RPMI7951 (cell line): ENCODE measurements around the gene SPATA31C1. TPM values are rescaled to one million over a fixed set of nuclear protein-coding genes. Genes with fewer than 3 reads are reported as not detected.
A peak's percentile ranks its signal among the peaks of the same experiment; 100 is the strongest.
"Not testable (repeated sequence)": the region's sequence is repeated elsewhere in the genome, so short reads cannot be mapped to it uniquely, and the experiment has no call there.

Experiments
- DNase-seq: peaks from one replicate; pipeline ENCODE4 v3.0.0-alpha.2; 2012; ENCODE audit warnings: low read depth
- total RNA-seq: library from RNA; depleted of rRNA; stranded (reverse); fragments of >200 nt; shearing (Covaris generic); gene quantifications from 2 replicates; pipeline ENCODE4 v1.2.3, GENCODE V29; 2014

The SPATA31C1 gene
- total RNA-seq, 1 experiment from 2014 or later: not detected

DNA sequence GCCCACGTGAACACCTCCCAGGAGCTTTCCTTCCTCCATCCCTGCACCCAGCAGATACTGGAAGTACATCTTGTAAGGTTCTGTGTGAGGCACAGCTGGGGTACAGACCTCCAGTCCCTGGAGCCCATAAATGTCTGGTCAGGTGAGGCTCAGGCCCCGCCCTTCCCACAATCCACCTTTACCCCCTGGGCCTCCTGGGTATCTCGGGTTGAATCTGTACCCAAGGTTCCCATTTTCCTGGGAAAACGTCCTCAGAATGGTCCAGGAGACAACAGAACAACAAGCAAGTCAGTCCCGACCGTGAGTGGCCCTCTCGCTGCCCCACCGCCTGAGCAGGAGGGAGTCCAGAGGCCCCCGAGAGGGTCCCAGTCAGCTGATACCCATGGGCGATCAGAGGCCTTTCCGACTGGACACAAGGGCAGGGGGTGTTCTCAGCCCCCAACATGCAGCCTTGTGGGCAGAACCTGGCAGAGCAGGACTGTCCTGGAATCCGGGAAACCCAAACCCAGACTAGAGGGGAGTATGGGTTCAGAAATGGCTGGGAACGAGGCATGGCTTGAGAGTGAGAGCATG lies 30.7 kb upstream of the SPATA31C1 start:
- no peak for DNase-seq

DNA sequence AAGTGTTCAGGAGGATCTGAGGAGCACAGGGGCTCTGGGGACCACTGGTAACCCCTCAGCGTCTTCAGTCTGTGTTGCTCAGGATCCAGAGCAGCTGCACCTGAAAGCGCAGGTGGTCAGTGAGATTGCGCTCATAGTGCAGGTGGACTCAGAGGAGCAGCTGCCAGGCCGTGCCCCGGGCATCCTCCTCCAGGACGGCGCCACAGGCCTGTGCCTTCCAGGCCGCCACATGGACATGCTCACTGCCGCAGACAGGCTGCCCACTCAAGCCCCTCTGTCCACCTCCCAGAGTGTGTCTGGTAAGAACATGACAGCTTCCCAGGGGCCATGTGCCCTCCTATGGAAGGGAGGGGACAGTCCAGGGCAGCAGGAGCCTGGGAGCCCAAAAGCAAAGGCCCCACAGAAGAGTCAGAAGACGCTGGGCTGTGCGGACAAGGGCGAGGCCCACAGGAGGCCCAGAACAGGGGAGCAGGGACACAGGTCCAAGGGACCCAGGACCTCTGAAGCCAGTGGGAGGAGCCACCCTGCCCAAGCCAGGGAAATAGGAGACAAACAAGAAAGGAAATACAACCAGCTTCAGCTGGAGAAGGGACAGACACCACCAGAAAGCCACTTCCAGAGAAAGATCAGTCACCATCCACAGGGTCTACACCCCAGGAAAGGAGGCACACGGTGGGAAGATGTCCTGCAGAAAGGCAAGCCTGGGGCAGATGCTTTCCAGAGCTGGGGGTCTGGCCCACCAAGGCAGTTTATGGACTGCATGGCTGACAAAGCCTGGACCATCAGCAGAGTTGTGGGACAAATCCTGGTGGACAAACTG lies 29.9 kb upstream of the SPATA31C1 start:
- no peak for DNase-seq

DNA sequence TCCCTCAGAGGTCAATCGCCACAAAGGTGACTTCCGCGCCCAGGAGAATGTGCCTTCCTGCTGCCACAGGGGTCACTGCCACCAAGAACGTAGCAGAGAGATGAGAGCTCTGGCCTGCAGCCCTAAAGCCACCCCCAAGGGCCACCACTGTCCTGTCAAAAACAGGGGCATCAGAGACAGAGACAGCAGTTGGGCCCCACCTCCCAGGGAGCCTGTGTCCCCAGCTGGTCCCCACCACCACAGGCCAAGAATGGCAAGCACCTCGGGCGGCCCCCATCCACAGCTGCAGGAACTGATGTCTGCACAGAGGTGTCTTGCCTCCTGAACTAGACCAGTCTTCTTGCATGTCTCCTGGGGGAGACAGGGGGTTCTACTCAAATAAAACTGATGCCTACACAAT lies 29.3 kb upstream of the SPATA31C1 start:
- DNase-seq: no peak

DNA sequence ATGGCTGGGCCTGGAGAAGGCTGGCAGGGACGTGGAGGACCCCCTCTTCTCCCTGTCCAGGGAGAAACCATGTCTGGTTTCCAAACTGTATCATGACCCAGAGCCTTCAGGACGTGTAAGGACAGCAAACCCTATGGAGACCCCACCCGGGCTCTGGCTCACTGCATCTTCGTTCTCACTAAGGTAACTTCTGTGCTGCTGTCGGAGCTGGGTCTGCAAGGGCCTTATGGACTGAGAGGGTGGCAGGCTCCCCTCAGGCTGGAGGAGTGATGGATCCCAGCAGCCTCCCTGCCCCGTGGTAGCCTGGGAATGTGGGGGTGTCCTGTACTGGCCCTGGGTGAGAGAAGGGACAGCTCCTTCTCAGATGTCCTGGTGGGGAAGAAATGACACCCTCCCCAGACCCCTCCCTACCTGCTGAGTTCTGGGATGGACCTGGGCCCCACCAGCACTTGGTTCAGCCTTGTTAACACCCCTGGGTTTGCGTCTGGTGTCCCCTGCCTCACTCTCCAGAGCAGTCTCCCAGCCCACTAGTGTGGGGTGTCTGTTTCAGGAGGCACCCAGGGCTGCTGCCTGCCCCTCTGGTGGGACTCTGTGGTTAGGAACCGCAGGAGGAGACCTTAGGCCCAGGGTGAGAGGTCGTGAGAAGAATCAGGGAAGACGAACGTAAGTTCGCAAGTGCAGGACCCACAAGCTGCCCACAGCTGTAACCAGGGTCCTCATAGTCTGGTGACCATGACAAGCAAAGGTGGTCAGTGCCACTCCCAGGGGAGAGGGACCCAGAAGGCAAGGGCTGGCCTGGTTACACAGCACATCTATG lies 28.5 kb upstream of the SPATA31C1 start:
- no peak for DNase-seq

DNA sequence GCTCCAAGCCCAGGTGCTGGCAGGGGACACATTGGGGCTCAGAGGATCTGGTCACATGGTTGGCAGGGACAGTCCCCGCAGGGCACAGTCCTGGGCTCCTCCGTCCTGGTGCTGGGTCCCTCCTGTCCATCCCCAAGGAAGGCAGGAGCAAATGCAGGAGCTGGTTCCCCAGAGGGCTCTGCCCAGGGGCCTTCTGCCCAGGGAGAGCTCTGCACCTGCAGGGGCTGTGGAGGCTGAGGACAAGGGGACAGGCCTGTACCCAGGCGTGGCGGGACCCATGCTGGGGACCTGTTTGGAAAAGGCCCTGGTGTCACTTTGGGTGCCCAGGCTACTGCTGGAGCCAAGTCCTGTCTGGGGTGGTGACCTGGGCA lies 27.9 kb upstream of the SPATA31C1 start:
- DNase-seq: no peak

DNA sequence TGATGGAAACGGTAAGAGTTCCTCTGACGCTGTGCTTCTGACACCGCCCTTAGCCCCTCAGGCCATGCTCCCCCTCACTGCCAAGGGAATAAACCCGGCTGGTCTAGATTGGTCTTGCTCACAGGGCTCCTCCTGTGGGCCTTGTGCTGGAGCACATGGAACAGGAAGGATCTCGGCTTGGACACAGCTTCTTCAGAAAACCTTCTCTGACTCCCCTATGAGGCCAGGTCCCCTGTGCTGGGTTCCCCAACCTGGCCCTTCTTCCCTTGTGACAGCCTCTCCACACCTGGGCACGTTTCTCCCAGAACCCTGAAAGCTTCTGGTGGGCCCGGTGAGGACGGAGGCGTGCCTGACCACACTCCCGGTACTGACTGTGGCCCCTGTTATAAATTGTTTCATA lies 26.9 kb upstream of the SPATA31C1 start:
- no peak for DNase-seq

DNA sequence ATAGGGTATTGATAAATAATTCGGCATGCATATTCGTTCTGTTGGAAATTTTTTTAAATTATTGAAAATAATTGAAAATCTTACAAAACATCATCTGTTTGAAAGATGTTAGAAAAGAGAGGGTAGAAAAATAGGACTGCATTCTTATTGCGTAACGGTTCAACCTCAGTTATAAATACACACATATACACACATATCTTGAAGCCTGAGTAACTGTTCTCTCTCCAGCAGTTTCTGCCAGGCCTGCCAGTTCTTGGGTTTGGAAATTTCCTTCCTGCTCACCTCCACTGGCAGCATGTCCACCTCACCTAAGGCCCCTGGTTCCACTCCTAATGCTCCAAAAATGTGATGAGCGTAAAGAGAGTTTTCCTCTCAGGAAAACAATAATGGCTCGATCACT lies 26.0 kb upstream of the SPATA31C1 start:
- DNase-seq: no peak

DNA sequence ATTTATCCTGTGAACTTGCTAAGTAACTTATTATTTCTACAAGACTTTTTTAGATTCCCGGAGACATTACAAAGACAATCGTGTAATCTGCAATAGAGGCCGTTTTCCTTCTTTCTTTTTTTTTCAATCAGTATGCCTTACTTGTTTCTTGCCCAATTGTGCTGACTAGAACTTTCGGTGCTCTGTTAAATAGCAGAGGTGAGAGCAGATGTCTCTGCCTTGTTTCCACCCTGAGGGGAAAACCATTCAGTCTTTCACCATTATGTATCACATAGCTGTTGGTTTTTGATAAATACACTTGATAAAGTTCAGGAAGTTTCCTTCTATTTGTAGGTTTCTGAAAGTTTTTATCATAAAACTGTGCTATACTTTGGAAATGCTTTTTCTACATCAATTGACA lies 24.8 kb upstream of the SPATA31C1 start:
- DNase-seq: no peak

DNA sequence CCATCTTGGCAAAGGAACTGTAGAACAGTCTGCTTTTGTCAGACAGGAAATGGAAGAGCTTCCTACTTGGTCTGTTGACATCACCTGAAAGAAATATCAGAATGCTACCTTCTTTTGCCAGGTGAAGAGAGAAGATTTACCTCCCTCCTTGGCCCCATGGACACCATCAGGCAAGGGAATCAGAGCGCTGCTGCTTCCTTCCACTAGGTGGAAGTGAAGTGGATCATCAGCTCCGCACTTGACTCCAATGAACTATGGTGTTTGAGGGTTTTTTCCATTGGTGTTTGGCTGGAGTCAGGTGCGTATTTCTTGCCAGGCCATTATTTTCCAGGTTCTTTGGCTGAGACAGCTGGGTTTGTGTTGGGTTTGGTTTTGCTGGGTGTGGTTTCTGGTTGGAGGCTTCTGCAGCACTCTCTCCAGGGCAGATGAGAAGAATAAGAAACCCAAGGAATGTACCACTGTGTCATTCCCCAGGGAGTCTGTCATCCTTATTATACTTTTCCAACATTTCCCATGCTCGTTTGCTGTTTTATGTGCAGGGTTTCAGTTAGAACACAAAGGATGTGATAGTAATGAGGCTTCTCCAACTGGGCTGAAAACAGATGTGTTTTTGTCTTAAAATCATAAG lies 22.6 kb upstream of the SPATA31C1 start:
- no peak for DNase-seq

DNA sequence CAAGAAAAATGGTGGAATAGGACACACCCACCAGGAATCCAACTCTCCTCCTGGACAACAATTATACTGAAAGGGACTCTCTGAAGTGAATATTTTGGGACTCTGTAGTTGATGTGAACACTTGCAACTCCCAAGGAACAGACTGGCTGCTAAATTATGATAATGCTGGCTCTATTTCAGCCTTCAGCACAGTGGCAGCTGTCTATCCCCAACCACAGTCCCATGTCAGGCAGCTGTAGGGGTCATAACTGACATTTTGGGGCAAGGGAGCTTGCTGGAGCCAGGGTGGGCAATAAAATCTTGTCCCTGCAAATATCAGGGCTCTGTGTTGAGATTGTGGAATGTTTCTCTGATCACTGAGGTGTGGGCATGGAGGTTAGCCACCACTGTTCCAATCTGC lies 20.9 kb upstream of the SPATA31C1 start:
- DNase-seq: no peak

DNA sequence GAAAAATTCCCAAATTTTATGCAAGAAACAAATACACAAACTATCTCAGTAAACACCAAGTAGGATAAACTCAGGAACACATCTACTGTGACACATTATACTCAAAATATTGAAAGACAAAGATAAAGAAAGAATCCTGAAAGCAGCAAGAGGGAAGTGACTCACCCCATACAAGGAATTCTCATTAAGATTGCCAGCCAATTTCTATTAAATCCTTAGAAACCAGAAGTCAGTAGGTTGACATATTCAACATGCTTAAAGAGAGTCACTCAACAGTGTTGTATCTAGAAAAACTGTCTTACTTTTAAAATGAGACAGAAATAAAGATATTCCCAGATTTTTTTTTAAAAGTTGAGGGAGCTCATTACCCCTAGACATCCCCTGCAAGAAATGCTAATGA lies 19.6 kb upstream of the SPATA31C1 start:
- peak; percentile 18 for DNase-seq

DNA sequence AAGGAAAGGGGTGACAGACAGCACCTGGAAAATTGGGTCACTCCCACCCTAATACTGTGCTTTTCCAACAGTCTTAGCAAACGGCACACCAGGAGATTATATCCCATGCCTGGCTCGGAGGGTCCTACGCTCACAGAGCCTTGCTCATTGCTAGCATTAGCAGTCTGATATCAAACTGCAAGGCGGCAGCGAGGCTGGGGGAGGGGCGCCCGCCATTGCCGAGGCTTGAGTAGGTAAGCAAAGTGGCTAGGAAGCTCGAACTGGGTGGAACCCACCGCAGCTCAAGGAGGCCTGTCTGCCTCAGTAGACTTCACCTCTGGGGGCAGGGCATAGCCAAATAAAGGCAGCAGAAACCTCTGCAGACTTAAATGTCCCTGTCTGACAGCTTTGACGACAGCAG lies 15.4 kb upstream of the SPATA31C1 start:
- not testable (repeated sequence) for DNase-seq

DNA sequence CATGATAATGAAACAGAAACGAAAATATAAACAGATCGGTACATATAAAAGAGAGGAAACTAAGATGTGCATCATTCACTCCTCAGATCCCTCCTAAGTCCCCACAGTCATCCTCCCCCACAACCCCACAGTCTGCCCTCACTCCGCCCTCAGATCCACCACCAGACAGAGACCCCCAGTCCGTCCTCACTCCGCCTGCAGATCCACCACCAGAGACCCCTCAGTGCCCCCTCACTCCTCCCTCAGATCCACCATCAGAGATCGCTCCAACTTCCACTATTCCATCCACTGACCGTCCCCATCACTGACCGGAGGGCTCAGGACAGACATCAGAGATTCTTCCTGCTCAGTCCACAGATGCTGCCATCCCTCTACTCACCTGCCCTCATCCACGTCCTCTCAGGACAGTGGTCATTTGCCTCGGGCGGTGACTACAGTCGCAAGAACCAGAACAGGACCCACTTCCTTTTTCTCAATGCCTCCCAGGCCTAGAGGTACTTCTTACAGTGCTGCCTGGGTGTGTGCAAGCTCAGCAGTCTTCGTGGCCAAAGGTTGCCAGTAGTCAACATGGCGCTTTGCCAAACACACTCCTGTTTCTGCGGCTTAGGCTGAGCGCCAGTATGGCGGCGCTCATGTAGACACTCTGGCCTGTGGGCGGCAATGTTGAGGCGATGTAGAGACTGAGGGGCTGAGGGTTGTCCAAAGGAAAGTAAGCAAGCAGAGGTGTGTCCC lies 8.3 kb upstream of the SPATA31C1 start:
- peak; percentile 35 for DNase-seq

DNA sequence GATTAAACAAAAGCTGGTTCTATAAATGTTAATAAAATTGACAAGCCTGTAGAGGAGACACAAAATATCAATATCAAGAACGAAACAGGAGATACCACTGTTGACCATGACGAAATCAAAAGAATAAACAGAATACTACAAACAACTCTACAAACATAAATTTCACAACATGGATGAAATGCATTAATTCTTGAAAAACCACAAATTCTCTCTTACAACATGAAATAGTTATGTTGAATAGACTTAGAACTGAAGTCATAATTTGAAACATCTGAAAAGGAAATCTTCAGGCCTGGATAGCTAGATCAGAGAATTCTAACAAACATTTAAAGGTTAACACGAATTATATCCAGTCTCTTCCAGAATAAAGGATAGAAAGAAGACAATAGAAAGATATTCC lies 6.9 kb upstream of the SPATA31C1 start:
- DNase-seq: no peak

DNA sequence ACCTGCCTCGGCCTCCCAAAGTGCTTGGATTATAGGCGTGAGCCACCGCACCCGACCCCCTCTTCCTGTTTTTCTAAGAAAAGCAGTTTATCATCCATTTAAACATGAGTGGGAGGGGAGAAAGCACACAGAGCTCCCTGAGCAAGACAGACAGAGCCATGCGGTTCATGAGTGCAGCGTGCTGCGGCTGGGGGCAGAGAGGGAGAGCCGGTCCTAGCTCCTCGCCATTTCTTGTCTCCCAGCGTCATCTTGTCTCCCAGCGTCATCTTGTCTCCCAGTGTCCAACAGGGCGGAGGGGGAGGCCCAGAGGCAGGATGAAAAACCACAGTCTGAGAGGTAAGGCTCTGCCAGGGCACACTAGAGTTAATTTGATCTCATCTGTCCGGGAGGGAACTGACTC lies 1.3 kb downstream of the SPATA31C1 start:
- DNase-seq: not testable (repeated sequence)

DNA sequence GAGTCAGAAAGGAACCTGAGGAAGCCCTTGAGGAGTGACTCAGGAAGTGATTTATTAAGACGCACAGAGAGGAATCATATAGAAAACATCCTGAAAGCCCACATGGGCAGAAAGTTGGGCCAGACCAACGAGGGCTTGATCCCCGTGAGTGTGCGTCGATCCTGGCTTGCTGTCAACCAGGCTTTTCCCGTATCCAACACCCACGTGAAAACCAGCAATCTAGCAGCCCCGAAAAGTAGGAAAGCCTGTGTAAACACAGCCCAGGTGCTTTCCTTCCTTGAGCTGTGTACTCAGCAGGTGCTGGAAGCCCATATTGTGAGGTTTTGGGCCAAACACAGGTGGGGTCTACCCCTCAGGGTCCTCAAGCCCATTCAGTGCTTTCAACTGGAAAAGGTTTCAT lies 3.8 kb downstream of the SPATA31C1 start:
- not testable (repeated sequence) for DNase-seq

DNA sequence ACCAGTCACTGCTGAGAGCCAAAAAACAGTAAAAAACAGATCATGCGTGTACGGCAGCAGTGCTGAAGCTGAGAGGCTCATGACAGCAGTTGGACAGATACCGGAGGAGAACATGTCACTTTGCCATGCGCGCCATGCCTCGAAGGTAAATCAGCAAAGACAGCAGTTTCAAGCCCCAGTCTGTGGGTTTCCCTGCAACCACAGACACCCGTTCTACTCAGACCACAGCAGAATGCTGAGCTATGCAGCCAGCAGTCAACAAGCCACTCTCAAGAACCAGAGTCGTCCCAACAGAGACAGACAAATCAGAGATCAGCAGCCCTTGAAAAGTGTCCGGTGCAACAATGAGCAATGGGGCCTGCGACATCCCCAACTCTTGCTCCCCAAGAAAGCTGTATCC lies 5.2 kb downstream of the SPATA31C1 start:
- not testable (repeated sequence) for DNase-seq

DNA sequence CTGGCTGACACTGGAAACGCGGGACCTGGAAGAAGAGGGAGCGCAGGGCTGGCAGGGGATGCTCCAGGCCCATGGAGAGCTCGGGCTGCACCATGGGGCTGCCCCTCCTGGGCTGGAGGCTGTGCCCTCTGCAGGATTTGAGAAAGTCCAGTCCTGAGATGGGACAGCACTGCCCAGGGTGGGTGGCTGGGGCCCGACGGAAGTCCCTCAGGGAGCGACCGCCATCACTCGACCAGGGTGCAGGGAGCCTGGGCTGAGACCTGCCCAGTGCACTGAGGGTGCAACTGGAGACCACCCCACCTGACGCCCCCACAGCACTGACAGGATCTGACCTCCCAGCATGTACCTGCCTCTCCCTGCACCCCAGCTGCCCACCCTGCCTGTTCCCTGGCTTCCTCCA lies 7.1 kb downstream of the SPATA31C1 start:
- not testable (repeated sequence) for DNase-seq

DNA sequence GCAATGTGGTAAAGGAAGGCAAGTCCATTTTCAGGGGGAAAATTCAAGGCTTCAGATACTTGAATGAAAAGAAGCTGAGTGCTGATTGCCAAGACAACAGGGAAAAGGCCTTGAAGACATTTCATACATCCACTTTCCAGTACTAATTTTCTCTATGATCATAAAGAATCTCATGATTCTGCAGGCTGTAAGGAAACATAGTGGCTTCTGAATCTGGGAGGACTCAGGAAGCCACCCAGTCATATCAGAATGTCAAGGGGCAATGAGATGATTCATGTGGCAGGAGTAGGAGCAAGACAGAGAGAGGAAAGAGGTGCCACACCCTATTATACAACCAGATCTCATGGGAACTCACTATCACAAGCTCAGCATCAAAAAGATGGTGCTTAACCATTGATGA lies 11.4 kb downstream of the SPATA31C1 start:
- DNase-seq: not testable (repeated sequence)

DNA sequence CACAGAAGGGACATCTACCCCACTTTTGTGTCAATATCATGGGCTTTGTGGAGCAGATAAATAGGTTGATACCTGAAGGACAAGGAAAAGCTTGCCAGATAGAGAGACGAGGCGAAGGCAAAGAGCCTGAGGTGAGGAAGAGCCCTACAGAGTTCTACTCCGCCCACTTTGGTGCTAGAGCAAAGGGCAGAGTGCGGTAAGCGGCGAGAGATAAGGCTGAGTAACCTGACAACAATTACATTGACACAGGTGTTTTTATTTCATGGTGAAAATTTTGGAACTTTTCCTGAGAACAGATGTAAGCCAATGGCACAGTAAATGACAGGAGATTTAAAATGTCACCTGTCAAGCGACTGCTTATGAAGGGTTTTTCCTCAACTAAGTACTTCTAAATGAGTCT lies 16.7 kb downstream of the SPATA31C1 start:
- not testable (repeated sequence) for DNase-seq

DNA sequence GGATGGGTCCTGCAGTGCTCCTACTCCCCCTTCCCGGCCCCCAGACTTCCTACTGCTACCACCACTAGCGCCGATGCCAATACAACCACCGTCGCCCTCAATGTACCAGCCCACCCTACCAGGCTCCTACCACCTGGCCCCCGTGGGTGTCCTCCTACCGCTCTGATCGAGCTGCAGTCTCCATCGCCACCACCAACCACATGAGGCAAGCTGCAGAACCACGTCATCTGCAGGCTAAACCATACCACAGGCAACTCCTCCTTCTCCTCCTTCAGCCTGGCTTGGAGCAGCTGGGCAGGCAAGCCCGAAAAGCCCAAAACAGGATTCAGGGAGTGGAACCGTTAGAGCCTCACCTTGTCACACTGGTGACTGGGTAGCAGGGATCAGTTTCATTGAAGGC lies 19.6 kb downstream of the SPATA31C1 start:
- not testable (repeated sequence) for DNase-seq

DNA sequence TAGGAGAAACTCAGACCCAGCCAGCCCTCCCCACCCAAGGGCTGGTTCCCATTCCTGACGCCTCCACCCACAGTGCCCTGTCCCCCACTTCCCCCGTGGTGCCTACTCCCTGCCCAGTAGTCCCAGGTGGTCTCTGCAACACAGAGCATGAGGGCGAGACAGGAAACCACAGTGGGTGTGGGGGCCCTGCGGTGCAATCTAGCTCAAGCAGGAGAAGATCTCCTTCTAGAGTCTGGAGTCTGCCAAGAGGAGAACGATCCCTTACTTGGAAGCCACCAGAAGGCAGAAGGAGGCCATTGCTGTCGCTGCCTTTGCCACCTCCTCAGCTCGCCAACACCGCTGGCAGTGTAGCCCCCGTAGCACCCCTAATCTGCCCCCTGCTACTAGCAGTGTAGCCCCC lies 20.2 kb downstream of the SPATA31C1 start:
- DNase-seq: not testable (repeated sequence)
